ENCODE results near the gene MTIF3.

The MTIF3 gene

GRCh38 chr13:27461940-27462584 lies 11.7 kb upstream of the MTIF3 start:
- in situ Hi-C loops (cut with MboI; ENCODE audit: low sequenced_read_pairs) = no loop called here

GRCh38 chr13:27455331-27455855 lies 5.0 kb upstream of the MTIF3 start:
- in situ Hi-C loops (cut with MboI; ENCODE audit: low sequenced_read_pairs) = no loop called here

- in situ Hi-C loops (cut with MboI; ENCODE audit: low sequenced_read_pairs) = no loop called here
Observed at GRCh38 chr13:27450921-27451471, 632 bp upstream of the MTIF3 start.

GRCh38 chr13:27449081-27449603 lies 1.2 kb downstream of the MTIF3 start:
- in situ Hi-C loops (cut with MboI; ENCODE audit: low sequenced_read_pairs) = no loop called here

- in situ Hi-C loops (cut with MboI; ENCODE audit: low sequenced_read_pairs) = no loop called here
Observed at GRCh38 chr13:27448308-27448707, 2.1 kb downstream of the MTIF3 start.

GRCh38 chr13:27446986-27447583 lies 3.3 kb downstream of the MTIF3 start:
- in situ Hi-C loops (cut with MboI; ENCODE audit: low sequenced_read_pairs) = no loop called here

GRCh38 chr13:27442797-27443196 lies 7.6 kb downstream of the MTIF3 start:
- in situ Hi-C loops (cut with MboI; ENCODE audit: low sequenced_read_pairs) = no loop called here

- in situ Hi-C loops (cut with MboI; ENCODE audit: low sequenced_read_pairs) = no loop called here
Observed at GRCh38 chr13:27442071-27442647, 8.2 kb downstream of the MTIF3 start.

- in situ Hi-C loops (cut with MboI; ENCODE audit: low sequenced_read_pairs) = no loop called here
Observed at GRCh38 chr13:27440408-27440807, 10.0 kb downstream of the MTIF3 start.

GRCh38 chr13:27437126-27437525 lies 13.2 kb downstream of the MTIF3 start:
- in situ Hi-C loops (cut with MboI; ENCODE audit: low sequenced_read_pairs) = no loop called here

GRCh38 chr13:27432611-27433210 lies 17.7 kb downstream of the MTIF3 start:
- in situ Hi-C loops (cut with MboI; ENCODE audit: low sequenced_read_pairs) = no loop called here

GRCh38 chr13:27432180-27432579 lies 18.2 kb downstream of the MTIF3 start:
- in situ Hi-C loops (cut with MboI; ENCODE audit: low sequenced_read_pairs) = no loop called here

- in situ Hi-C loops (cut with MboI; ENCODE audit: low sequenced_read_pairs) = no loop called here
Observed at GRCh38 chr13:27428160-27428559, 22.2 kb downstream of the MTIF3 start.

GRCh38 chr13:27427641-27428040 lies 22.7 kb downstream of the MTIF3 start:
- in situ Hi-C loops (cut with MboI; ENCODE audit: low sequenced_read_pairs) = no loop called here

- in situ Hi-C loops (cut with MboI; ENCODE audit: low sequenced_read_pairs) = no loop called here
Observed at GRCh38 chr13:27425918-27426630, 24.3 kb downstream of the MTIF3 start.

GRCh38 chr13:27425158-27425917 lies 25.0 kb downstream of the MTIF3 start:
- in situ Hi-C loops (cut with MboI; ENCODE audit: low sequenced_read_pairs) = no loop called here

- in situ Hi-C loops (cut with MboI; ENCODE audit: low sequenced_read_pairs) = no loop called here
Observed at GRCh38 chr13:27424246-27425157, 25.9 kb downstream of the MTIF3 start, which contains the start of gene GTF3A. Gene GTF3A (plus strand): TSS chr13:27424619.

GRCh38 chr13:27423333-27423732 lies 27.0 kb downstream of the MTIF3 start:
- in situ Hi-C loops (cut with MboI; ENCODE audit: low sequenced_read_pairs) = no loop called here
